HEK293 (cell line): Measurements from ENCODE around the gene AFF3.

Experiments
- CTCF ChIA-PET: fragments of 350-600 bp; formaldehyde crosslinking; extraction: SDS; loops from one replicate; lab custom pipeline; 2021; ENCODE audit warnings: antibody characterized with exemption; lab: Yijun Ruan, JAX
- POLR2A ChIA-PET: fragments of 300-600 bp; formaldehyde crosslinking; extraction: SDS; loops from one replicate; lab custom pipeline; 2020; ENCODE audit warnings: antibody characterized with exemption, inconsistent platforms; lab: Yijun Ruan, JAX
- H3K27ac ChIP-seq: fragments of 200-500 bp; sonication (Bioruptor generic); 2 replicates; pipeline ENCODE4 v1.5.1; 2014; ENCODE audit warnings: low read depth, low read length, control low read depth, inconsistent platforms; ENCODE audit errors: extremely low read depth
- H3K36me3 ChIP-seq, 2 experiments: fragments of 200-500 bp in 1 of 2; sonication (Bioruptor generic) in 1 of 2; 1 replicate in 1 of 2; 2 replicates in 1 of 2; pipeline ENCODE4 v1.5.1; 2014 to 2017; ENCODE audit warnings: inconsistent platforms in 2 of 2, low read length in 2 of 2; ENCODE audit not compliant: control insufficient read depth in 2 of 2, insufficient read depth in 1 of 2
- H3K4me1 ChIP-seq: fragments of 200-500 bp; sonication (Bioruptor generic); 2 replicates; pipeline ENCODE4 v1.5.1; 2014; ENCODE audit warnings: mild to moderate bottlenecking, low read length, inconsistent platforms; ENCODE audit not compliant: control insufficient read depth, insufficient read depth
- H3K4me3 ChIP-seq: 2 replicates; pipeline ENCODE4 v1.5.1; 2011; ENCODE audit warnings: low read depth, mild to moderate bottlenecking, control low read depth, low read length, moderate library complexity
- H3K9me3 ChIP-seq: fragments of 200-500 bp; sonication (Bioruptor generic); 2 replicates; pipeline ENCODE4 v1.5.1; 2014; ENCODE audit warnings: low read depth, low read length, inconsistent platforms; ENCODE audit not compliant: control insufficient read depth, insufficient read depth
- KLF1 ChIP-seq: fragments of 450-650 bp; formaldehyde crosslinking; IDR thresholded peaks from 2 replicates; pipeline ENCODE4 v1.5.1; 2016; ENCODE audit warnings: missing biosample characterization, missing genetic modification characterization
- MYNN ChIP-seq: fragments of 450-650 bp; formaldehyde crosslinking; IDR thresholded peaks from 2 replicates; pipeline ENCODE4 v1.5.1; 2016; ENCODE audit warnings: missing biosample characterization, missing genetic modification characterization, borderline replicate concordance
- OVOL3 ChIP-seq: fragments of 450-650 bp; formaldehyde crosslinking; IDR thresholded peaks from 2 replicates; pipeline ENCODE4 v1.5.1; 2016; ENCODE audit warnings: missing biosample characterization, missing genetic modification characterization
- SALL2 ChIP-seq: fragments of 450-650 bp; formaldehyde crosslinking; IDR thresholded peaks from 2 replicates; pipeline ENCODE4 v1.5.0; 2017; ENCODE audit warnings: missing biosample characterization, mild to moderate bottlenecking, missing genetic modification characterization, borderline replicate concordance
- ZBTB1 ChIP-seq: fragments of 450-650 bp; formaldehyde crosslinking; IDR thresholded peaks from 2 replicates; pipeline ENCODE4 v1.5.1; 2016; ENCODE audit warnings: missing biosample characterization, missing genetic modification characterization
- ZFHX2 ChIP-seq: fragments of 450-650 bp; formaldehyde crosslinking; conservative IDR thresholded peaks from 2 replicates; pipeline ENCODE4 v1.5.1; 2016; ENCODE audit warnings: missing biosample characterization, missing genetic modification characterization
- ZFP3 ChIP-seq: fragments of 450-650 bp; formaldehyde crosslinking; IDR thresholded peaks from 2 replicates; pipeline ENCODE4 v1.5.1; 2016; ENCODE audit warnings: low read depth, missing biosample characterization, missing genetic modification characterization
- ZNF155 ChIP-seq: fragments of 450-650 bp; formaldehyde crosslinking; IDR thresholded peaks from 2 replicates; pipeline ENCODE4 v1.5.1; 2016; ENCODE audit warnings: missing biosample characterization, missing genetic modification characterization
- ZNF202 ChIP-seq: fragments of 450-650 bp; formaldehyde crosslinking; IDR thresholded peaks from 2 replicates; pipeline ENCODE4 v1.5.1; 2016; ENCODE audit warnings: missing biosample characterization, missing genetic modification characterization, borderline replicate concordance
- ZNF223 ChIP-seq: fragments of 450-650 bp; formaldehyde crosslinking; IDR thresholded peaks from 2 replicates; pipeline ENCODE4 v1.5.1; 2016; ENCODE audit warnings: missing biosample characterization, missing genetic modification characterization
- ZNF248 ChIP-seq: fragments of 450-650 bp; formaldehyde crosslinking; IDR thresholded peaks from 2 replicates; pipeline ENCODE4 v1.5.1; 2017; ENCODE audit warnings: missing biosample characterization, missing genetic modification characterization
- ZNF274 ChIP-seq, 2 experiments: fragments of 200-500 bp in 1 of 2; fragments of 450-650 bp in 1 of 2; sonication (Bioruptor generic) in 1 of 2; formaldehyde crosslinking in 1 of 2; IDR thresholded peaks; 2 replicates each; pipeline versions ENCODE4 v1.5.1 to v1.6.1; 2014 to 2016; ENCODE audit warnings: borderline replicate concordance in 1 of 2, inconsistent platforms in 1 of 2, low read length in 1 of 2, missing biosample characterization in 1 of 2, missing genetic modification characterization in 1 of 2
- ZNF324 ChIP-seq: fragments of 450-650 bp; formaldehyde crosslinking; IDR thresholded peaks from 2 replicates; pipeline ENCODE4 v1.5.1; 2016; ENCODE audit warnings: missing biosample characterization, missing genetic modification characterization
- ZNF37A ChIP-seq: fragments of 450-650 bp; IDR thresholded peaks from 2 replicates; pipeline ENCODE4 v1.5.1; 2018; ENCODE audit warnings: missing biosample characterization, missing genetic modification characterization
- ZNF391 ChIP-seq: fragments of 450-650 bp; formaldehyde crosslinking; IDR thresholded peaks from 2 replicates; pipeline ENCODE4 v1.5.1; 2016; ENCODE audit warnings: low read depth, missing biosample characterization, missing genetic modification characterization, borderline replicate concordance
- ZNF404 ChIP-seq: fragments of 450-650 bp; formaldehyde crosslinking; IDR thresholded peaks from 2 replicates; pipeline ENCODE4 v1.5.1; 2017; ENCODE audit warnings: missing biosample characterization, missing genetic modification characterization
- ZNF514 ChIP-seq: fragments of 450-650 bp; formaldehyde crosslinking; IDR thresholded peaks from 2 replicates; pipeline ENCODE4 v1.5.1; 2016; ENCODE audit warnings: missing biosample characterization, missing genetic modification characterization
- ZNF521 ChIP-seq: fragments of 450-650 bp; formaldehyde crosslinking; IDR thresholded peaks from 2 replicates; pipeline ENCODE4 v1.5.1; 2017; ENCODE audit warnings: missing biosample characterization, mild to moderate bottlenecking, missing genetic modification characterization
- ZNF548 ChIP-seq: fragments of 450-650 bp; formaldehyde crosslinking; IDR thresholded peaks from 2 replicates; pipeline ENCODE4 v1.5.1; 2016; ENCODE audit warnings: missing biosample characterization, missing genetic modification characterization
- ZNF585B ChIP-seq: fragments of 450-650 bp; formaldehyde crosslinking; IDR thresholded peaks from 2 replicates; pipeline ENCODE4 v1.5.1; 2016; ENCODE audit warnings: missing biosample characterization, missing genetic modification characterization
- ZNF610 ChIP-seq: fragments of 450-650 bp; formaldehyde crosslinking; IDR thresholded peaks from 2 replicates; pipeline ENCODE4 v1.5.1; 2016; ENCODE audit warnings: missing biosample characterization, missing genetic modification characterization, borderline replicate concordance
- ZNF623 ChIP-seq: fragments of 450-650 bp; formaldehyde crosslinking; IDR thresholded peaks from 2 replicates; pipeline ENCODE4 v1.5.1; 2016; ENCODE audit warnings: missing biosample characterization, missing genetic modification characterization
- ZNF626 ChIP-seq: fragments of 450-650 bp; sonication (Bioruptor Pico); formaldehyde crosslinking; IDR thresholded peaks from 2 replicates; pipeline ENCODE4 v1.5.1; 2018; ENCODE audit warnings: missing biosample characterization, missing genetic modification characterization, inconsistent platforms
- ZNF658 ChIP-seq: fragments of 450-650 bp; formaldehyde crosslinking; IDR thresholded peaks from 2 replicates; pipeline ENCODE4; 2016; ENCODE audit warnings: missing biosample characterization, missing genetic modification characterization
- ZNF670 ChIP-seq: fragments of 450-650 bp; formaldehyde crosslinking; IDR thresholded peaks from 2 replicates; pipeline ENCODE4 v1.5.1; 2016; ENCODE audit warnings: missing biosample characterization, missing genetic modification characterization, low read depth
- ZNF701 ChIP-seq: fragments of 450-650 bp; formaldehyde crosslinking; IDR thresholded peaks from 2 replicates; pipeline ENCODE4 v1.5.1; 2016; ENCODE audit warnings: missing biosample characterization, missing genetic modification characterization
- TF ChIP-seq, protein P1 (sequence below): fragments of 450-650 bp; formaldehyde crosslinking; IDR thresholded peaks from 2 replicates; pipeline ENCODE4 v1.5.1; 2016; ENCODE audit warnings: missing biosample characterization, missing genetic modification characterization
- TF ChIP-seq, protein P2 (sequence below): fragments of 450-650 bp; formaldehyde crosslinking; IDR thresholded peaks from 2 replicates; pipeline ENCODE4 v1.5.1; 2016; ENCODE audit warnings: missing biosample characterization, missing genetic modification characterization, borderline replicate concordance
- TF ChIP-seq, protein P3 (sequence below): fragments of 450-650 bp; formaldehyde crosslinking; IDR thresholded peaks from 2 replicates; pipeline ENCODE4 v1.5.1; 2016; ENCODE audit warnings: missing biosample characterization, missing genetic modification characterization
- TF ChIP-seq, protein P4 (sequence below): fragments of 450-650 bp; formaldehyde crosslinking; IDR thresholded peaks from 2 replicates; pipeline ENCODE4 v1.5.1; 2016; ENCODE audit warnings: missing biosample characterization, missing genetic modification characterization

The AFF3 gene

DNA sequence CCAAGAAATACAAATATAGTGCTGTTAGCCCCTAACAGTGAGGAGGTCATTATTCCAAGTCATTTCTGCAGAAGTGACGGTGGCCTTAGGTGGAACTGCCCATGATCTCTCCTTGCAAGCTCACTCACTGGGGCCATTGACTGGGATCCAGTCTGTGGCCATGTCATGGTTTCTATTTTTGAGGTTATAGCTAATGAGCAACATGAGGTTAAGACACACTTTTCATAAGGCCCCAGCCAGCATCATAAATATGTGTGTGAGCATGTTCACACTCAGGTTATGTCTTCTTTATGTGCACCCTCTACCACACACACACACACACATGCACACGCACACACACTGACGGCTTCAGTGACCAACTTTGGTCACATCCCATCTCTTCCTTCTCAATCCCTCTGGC is 484 bp downstream of the AFF3 start:
- Histone ChIP-seq H3K9me3 (no peaks in the 10 kb centered on the region), H3K4me1 (no peaks in the 10 kb centered on the region), H3K27ac (no peak overlapping the region), H3K4me3 (no peak overlapping the region), H3K36me3 (no peaks in the 10 kb centered on the region)
- CTCF ChIA-PET = no interaction called here
- POLR2A ChIA-PET = no interaction called here
- no peak for TF ChIP-seq ZNF274 (IDR thresholded peaks at IDR 0.05; ENCODE audit: low read length)
- no peak for TF ChIP-seq ZNF274 (tag by site-specific recombination; IDR thresholded peaks at IDR 0.05; ENCODE audit: borderline replicate concordance)
- TF ChIP-seq ZBTB1 (tag by site-specific recombination) = no peak
- TF ChIP-seq ZNF548 (tag by site-specific recombination) = no peak
- TF ChIP-seq ZNF610 (tag by site-specific recombination) = no peak
- no peak for TF ChIP-seq ZNF658 (tag by site-specific recombination)
- TF ChIP-seq ZNF626 (tag by site-specific recombination) = no peak
- TF ChIP-seq ZNF404 (tag by site-specific recombination) = no peak
- TF ChIP-seq ZNF223 (tag by site-specific recombination) = no peak
- no peak for TF ChIP-seq ZNF391 (tag by site-specific recombination)
- no peak for TF ChIP-seq SALL2 (tag by site-specific recombination)
- TF ChIP-seq, protein P1, sequence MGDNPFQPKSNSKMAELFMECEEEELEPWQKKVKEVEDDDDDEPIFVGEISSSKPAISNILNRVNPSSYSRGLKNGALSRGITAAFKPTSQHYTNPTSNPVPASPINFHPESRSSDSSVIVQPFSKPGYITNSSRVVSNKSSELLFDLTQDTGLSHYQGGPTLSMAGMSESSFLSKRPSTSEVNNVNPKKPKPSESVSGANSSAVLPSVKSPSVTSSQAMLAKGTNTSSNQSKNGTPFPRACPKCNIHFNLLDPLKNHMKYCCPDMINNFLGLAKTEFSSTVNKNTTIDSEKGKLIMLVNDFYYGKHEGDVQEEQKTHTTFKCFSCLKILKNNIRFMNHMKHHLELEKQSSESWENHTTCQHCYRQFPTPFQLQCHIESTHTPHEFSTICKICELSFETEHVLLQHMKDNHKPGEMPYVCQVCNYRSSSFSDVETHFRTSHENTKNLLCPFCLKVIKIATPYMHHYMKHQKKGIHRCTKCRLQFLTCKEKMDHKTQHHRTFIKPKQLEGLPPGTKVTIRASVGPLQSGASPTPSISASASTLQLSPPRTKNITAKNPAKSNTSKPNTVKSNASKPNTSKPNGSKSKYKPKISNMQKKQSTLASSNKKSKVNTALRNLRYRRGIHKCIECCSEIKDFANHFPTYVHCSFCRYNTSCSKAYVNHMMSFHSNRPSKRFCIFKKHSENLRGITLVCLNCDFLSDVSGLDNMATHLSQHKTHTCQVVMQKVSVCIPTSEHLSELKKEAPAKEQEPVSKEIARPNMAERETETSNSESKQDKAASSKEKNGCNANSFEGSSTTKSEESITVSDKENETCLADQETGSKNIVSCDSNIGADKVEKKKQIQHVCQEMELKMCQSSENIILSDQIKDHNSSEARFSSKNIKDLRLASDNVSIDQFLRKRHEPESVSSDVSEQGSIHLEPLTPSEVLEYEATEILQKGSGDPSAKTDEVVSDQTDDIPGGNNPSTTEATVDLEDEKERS = no peak
- no peak for TF ChIP-seq ZNF701 (tag by site-specific recombination)
- TF ChIP-seq ZNF155 (tag by site-specific recombination) = no peak
- no peak for TF ChIP-seq OVOL3 (tag by site-specific recombination)
- no peak for TF ChIP-seq ZNF324 (tag by site-specific recombination)
- no peak for TF ChIP-seq ZNF521 (tag by site-specific recombination)
- no peak for TF ChIP-seq ZFHX2 (tag by site-specific recombination)
- TF ChIP-seq ZNF623 (tag by site-specific recombination) = no peak
- TF ChIP-seq MYNN (tag by site-specific recombination) = no peak

DNA sequence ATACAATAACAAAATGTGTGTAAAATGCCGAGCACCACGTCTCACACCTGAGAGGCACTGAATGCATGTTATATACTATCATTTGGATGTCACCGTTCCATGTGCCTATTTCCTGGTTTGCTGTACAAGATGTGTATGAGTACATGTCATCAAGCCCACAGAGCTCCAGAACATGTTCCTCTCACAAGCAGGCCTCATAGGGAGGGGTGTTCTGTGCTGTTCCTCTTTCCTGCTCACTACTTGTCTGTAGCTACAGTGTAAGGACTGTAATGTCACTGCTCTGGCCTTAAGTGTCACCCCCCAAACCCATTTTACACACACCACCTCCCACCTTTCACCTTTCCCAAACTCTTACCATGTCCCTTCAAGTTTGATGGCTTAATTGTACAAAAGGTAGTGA is 1.8 kb downstream of the AFF3 start:
- Histone ChIP-seq H3K4me1 (no peaks in the 10 kb centered on the region), H3K9me3 (no peaks in the 10 kb centered on the region), H3K27ac (no peak overlapping the region), H3K4me3 (no peak overlapping the region), H3K36me3 (no peaks in the 10 kb centered on the region)
- ChIA-PET CTCF (no interaction called here), POLR2A (no interaction called here)
- TF ChIP-seq ZNF514 (tag by site-specific recombination) = no peak
- TF ChIP-seq, protein P2, sequence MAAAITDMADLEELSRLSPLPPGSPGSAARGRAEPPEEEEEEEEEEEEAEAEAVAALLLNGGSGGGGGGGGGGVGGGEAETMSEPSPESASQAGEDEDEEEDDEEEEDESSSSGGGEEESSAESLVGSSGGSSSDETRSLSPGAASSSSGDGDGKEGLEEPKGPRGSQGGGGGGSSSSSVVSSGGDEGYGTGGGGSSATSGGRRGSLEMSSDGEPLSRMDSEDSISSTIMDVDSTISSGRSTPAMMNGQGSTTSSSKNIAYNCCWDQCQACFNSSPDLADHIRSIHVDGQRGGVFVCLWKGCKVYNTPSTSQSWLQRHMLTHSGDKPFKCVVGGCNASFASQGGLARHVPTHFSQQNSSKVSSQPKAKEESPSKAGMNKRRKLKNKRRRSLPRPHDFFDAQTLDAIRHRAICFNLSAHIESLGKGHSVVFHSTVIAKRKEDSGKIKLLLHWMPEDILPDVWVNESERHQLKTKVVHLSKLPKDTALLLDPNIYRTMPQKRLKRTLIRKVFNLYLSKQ = no peak
- TF ChIP-seq ZNF404 (tag by site-specific recombination) = no peak
- no peak for TF ChIP-seq ZNF37A (tag by site-specific recombination)
- no peak for TF ChIP-seq ZNF202 (tag by site-specific recombination)
- TF ChIP-seq, protein P3, sequence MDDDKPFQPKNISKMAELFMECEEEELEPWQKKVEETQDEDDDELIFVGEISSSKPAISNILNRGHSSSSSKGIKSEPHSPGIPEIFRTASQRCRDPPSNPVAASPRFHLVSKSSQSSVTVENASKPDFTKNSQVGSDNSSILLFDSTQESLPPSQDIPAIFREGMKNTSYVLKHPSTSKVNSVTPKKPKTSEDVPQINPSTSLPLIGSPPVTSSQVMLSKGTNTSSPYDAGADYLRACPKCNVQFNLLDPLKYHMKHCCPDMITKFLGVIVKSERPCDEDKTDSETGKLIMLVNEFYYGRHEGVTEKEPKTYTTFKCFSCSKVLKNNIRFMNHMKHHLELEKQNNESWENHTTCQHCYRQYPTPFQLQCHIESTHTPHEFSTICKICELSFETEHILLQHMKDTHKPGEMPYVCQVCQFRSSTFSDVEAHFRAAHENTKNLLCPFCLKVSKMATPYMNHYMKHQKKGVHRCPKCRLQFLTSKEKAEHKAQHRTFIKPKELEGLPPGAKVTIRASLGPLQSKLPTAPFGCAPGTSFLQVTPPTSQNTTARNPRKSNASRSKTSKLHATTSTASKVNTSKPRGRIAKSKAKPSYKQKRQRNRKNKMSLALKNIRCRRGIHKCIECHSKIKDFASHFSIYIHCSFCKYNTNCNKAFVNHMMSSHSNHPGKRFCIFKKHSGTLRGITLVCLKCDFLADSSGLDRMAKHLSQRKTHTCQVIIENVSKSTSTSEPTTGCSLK (tag by site-specific recombination) = no peak
- no peak for TF ChIP-seq ZNF585B (tag by site-specific recombination)
- TF ChIP-seq KLF1 (tag by site-specific recombination) = no peak
- no peak for TF ChIP-seq ZFP3
- no peak for TF ChIP-seq ZNF670 (tag by site-specific recombination)
- TF ChIP-seq, protein P4, sequence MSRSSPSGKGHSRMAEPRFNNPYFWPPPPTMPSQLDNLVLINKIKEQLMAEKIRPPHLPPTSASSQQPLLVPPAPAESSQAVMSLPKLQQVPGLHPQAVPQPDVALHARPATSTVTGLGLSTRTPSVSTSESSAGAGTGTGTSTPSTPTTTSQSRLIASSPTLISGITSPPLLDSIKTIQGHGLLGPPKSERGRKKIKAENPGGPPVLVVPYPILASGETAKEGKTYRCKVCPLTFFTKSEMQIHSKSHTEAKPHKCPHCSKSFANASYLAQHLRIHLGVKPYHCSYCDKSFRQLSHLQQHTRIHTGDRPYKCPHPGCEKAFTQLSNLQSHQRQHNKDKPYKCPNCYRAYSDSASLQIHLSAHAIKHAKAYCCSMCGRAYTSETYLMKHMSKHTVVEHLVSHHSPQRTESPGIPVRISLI (tag by site-specific recombination) = no peak
- no peak for TF ChIP-seq ZNF248 (tag by site-specific recombination)
- TF ChIP-seq, all 188 proteins: peak for 0
